GM10847 (cell line): Measurements from ENCODE around the gene CSTB.
A peak's percentile ranks its signal among the peaks of the same experiment; 100 is the strongest.

Experiments
- POLR2A ChIP-seq: IDR thresholded peaks from 2 replicates; pipeline ENCODE4 v1.6.1; 2011; ENCODE audit not compliant: insufficient read length; ENCODE audit errors: extremely low read depth

CSTB gene, protein sequence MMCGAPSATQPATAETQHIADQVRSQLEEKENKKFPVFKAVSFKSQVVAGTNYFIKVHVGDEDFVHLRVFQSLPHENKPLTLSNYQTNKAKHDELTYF

DNA sequence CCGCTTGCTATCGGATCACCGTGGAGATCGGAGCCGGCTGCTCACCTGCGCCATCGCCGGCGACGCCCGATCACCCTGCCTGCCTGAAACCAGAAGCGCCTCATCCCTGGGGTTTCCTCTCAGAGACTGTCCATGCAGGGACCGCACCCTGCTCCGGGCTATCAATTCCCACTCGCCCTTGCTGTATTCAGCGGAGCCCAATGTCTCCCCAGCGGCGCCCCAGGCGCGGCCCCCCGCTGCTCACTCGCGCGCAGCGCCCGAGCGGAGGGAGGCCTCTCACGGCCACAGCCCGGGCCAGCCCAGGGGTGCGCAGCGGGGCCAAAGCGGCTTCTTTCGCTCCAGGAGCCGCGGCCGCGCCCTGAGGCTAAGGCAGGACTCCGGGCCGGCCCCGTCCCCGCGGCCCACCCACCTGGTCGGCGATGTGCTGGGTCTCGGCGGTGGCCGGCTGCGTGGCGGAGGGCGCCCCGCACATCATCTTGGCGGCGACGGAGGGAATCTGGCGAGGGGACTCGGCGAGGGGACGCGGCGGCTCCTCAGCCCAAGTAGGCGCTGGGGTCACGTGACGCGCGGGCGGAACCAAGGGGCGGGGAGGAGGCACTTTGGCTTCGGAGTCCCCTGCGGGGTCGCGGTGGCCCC lies at the start of gene CSTB:
CSTB (minus strand) TSS at position 514 of the 636 bp plus-strand sequence; CDS start at position 475, 39 bp downstream.
- TF ChIP-seq POLR2A = peak; percentile 78

DNA sequence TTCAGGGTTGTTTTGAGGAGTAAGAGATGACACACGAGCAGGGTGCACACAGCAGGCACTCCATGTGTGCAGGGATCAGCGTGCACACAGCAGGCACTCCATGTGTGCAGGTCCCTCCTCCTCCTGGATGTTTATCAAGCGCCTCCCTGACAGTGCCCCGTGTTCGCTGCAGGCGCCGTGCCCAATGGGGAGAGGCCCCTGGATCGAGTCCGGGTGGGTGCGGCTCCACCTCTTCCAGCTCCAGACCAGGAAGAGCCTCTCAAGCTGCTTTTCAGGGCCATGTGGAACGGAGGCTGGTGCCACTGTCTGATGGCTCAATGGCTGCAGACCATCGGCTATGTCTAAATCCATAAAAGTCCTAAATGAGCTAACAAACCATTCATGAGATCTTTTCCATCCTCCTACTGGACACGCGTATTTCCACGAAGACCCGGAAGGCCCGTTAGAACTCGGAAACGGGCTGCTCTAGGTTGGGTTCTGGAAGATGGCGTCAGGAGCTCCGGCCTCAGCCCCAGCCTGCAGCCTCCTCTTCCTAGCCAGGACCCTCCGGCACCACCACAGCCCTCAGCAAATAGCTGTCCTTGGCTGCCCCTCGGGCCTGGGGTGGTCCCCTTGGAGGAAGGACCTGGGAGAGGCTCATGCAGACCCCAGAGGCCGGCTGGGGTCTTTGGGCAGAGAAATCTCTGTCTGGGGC lies 49.3 kb upstream of the CSTB start:
- no peak for TF ChIP-seq POLR2A

DNA sequence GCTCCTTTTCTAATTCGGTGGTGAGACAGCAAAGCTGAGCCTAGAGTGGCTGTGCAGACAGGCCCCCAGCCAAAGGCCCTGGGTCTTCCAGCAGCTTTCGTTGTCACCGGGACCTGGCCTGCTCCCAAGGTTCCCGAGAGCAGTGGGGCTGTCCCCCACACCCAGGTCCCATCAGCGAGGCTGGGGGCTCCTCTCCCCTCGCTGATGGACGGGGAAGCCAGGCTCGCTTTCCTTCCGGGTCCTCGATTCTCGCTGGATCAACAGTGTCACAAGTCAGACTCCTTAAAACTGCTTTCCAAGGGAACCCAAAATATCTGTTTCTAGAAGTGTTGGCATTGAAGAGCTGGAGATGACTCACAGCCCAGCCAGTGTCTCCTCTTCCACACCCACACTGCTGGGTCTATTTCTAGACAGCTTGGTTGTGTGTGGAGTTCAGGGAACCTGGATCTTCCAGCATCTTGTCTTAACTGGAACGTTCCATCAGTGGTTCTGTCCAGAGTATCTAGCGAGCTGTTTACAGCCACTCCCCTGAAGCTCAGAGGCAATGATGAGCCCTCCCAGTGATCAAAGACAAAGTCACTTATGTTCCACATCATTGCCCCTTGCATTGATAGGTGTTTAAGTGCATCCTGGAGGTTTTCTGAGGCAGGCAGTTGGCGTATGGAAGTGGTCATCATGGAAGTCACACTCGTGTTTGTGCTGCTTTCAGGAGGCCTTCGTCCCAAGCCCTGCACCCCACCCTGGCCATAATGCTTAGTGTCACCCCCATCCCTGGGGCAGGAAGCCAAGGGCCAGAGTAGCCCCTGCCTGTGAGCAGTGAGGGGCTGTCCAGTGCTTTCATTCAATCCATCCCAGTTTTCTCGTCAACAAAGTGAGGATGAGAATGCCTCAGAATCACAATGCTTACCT lies 48.5 kb upstream of the CSTB start:
- TF ChIP-seq POLR2A = no peak

DNA sequence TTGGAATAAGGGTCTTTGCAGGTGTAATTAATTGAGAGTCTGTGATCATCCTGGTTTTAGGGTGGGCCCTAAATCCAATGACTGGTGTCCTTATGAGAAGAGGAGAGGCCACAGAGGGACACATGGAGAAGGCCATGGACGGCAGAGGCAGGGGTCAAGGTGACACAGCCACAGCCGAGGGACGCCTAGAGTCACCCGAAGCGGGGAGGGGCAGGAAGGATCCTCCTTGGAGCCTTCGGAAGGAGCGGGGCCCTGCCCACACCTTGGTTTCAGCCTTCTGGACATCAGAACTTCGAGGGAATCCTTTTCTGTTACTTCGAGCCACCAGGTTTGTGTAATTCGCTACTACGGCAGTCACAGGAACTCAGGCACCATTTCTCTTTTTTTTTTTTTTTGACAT lies 44.4 kb upstream of the CSTB start:
- TF ChIP-seq POLR2A = no peak

DNA sequence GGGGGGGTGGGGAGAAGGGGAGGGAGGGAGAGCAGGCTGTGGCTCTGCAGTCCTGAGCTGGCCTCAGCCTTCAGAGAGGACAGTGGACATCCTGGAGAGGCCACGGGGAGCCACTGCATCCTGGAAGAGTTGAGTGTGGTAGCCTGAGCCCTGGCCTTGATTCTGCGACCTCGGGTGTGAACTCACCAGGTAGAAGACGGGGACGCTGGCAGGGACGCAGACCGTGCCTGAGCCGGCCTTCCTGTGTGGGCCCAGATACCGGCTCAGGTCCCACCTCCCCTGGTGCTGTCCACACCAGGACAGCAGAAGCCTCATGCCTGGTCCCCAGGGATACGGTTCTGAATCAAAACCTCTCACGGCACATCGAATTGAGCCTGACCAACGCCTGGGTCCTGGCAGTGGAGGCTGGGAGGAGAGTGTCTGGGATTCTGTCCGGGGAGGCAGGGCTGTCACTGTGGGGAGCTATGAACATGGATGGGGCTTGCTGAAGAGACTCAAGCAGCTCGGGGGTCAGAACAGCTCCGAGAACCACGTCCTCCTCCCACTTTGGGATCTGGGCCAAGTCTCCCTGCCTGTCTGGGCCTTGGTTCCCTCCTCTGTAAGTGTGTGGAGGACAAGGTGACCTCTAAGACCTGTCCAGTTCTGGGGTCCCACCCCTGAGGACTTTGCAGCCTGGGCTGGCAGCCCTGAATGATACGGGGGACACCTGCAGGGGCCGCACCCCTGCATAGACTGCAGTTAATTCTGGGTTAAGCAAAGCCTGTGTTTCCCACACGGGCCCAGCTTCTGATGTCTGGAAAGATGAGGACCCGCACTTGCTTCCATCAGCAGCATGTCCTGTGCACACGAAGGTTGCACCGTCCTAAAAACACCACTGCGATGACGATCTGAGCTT lies 43.6 kb upstream of the CSTB start:
- TF ChIP-seq POLR2A = no peak

DNA sequence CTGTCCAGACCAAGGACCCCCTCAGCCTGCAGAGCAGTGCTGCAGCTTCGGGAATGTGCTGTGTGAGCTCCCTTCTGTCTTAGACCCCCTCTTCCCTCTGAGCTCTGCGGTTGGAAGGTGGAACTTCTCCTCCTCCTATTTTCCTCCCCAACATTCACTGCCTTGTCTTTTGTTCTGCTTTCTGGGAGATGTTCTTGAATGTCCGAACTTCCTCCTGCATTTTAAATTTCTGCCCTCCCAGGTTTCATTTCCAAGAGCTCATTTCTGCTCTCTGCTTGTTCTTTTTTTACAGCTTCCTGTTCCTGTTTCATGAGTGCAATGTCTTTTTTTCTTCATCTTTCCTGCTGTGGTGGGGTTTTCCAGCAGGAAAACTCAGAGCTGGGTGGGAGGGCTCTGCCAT lies 42.6 kb upstream of the CSTB start:
- TF ChIP-seq POLR2A = no peak

DNA sequence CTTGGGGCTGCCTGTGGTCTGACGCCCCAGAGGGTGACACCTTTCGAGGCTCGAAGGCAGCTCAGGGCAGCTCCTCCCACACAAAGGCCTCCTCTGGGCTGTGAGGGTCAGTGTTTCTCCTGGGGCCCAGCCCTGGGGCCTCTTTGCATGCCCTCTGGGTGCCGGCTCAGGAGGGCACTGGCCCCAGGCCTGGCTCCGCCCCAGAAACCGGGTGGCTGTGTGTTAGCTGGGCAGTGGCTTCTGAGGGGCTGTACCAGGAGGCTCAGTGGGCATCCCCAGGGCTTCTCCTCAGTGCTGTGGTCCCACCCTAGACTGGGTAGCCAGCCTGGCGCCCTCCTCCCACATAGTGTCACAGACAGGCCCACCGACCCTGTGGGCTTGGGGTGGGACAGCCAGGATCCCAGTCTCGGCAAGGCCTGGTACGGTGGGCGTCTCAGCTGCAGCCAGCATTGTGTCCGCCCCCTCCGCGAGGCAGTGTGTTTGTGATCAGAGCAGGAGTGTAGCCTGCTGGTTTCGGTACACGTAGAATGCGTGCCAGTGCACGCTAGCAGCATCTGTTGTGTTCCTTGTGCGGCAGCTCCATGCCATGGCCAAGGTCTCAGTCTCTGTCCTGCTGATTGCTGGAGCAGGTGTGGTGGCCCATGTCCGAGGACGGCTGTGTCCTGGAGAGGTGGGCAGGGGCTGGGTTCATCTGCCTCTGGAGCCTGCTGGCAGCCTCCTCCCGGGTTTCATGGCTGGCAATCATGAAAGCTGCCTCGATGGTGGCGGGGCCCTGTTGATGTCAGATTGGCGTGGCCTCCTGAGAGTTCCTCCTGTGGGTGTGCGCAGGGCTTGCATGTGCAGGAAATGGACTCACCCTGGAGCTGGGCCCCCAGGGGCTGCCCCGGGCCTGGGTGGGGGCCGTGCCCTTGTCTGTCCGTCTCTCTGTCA lies 41.3 kb upstream of the CSTB start:
- TF ChIP-seq POLR2A = no peak

DNA sequence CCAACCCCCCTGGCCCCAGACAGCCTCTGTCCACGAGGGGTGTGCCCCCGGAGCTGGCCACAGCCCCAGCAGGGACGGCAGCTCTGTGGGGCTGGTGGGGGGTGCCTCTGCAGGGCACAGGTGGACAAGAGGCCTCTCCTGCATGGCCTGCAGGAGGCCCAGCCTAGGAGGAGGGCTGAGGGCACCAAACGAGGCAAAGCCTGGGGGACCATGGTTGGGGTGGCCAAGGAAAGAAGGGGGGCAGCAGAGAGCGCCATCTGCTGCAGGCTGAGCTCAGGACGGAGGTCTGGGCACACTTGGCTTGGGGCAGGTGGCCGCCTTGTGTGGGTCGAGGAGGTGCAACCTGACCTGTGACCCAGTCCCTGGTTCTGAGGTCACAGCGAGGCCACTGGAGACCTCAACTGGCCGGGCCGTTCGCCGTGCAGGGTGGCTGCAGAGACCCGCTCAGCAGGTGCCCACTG lies 40.5 kb upstream of the CSTB start:
- TF ChIP-seq POLR2A = no peak

DNA sequence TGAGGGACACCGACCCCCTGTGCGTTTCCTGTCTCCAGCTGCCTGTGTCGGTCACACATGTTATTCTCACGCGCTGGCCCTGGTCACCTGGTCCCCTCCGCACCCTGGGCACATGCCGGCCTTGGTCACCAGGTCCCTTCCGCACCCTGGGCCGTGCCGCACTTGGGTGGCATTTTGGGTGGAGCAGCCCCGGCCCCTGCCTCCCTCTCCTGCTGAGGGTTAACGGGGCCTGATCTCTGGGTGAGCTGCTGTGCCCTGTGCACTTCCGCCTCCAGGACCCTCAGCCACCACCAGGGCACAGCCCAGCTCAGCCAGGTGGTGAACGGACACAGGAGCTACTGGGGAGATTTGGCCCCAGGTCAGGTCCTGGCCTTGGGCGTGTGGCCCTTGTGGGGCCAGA lies 39.9 kb upstream of the CSTB start:
- no peak for TF ChIP-seq POLR2A

DNA sequence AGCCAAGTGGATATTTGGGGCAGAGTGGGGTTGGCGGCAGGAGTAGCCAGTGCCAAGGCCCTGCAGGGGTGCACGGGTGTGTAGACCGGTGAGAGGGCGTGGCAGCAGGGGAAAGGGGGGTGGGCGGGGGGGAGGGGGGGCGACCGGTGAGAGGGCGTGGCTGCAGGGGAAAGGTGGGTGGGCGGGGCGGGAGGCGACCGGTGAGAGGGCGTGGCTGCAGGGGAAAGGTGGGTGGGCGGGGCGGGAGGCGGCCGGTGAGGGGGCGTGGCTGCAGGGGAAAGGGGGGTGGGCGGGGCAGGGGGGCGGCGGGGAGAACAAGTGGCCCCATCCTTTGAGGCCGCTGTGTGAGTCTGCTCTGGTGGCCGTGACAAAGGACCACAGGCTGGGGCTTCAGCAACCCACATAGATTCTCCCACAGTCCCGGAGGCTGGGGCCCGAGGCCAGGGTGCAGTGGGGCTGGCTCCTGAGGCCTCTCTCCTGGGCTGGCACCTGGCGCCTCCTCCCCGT lies 39.1 kb upstream of the CSTB start:
- TF ChIP-seq POLR2A = no peak

DNA sequence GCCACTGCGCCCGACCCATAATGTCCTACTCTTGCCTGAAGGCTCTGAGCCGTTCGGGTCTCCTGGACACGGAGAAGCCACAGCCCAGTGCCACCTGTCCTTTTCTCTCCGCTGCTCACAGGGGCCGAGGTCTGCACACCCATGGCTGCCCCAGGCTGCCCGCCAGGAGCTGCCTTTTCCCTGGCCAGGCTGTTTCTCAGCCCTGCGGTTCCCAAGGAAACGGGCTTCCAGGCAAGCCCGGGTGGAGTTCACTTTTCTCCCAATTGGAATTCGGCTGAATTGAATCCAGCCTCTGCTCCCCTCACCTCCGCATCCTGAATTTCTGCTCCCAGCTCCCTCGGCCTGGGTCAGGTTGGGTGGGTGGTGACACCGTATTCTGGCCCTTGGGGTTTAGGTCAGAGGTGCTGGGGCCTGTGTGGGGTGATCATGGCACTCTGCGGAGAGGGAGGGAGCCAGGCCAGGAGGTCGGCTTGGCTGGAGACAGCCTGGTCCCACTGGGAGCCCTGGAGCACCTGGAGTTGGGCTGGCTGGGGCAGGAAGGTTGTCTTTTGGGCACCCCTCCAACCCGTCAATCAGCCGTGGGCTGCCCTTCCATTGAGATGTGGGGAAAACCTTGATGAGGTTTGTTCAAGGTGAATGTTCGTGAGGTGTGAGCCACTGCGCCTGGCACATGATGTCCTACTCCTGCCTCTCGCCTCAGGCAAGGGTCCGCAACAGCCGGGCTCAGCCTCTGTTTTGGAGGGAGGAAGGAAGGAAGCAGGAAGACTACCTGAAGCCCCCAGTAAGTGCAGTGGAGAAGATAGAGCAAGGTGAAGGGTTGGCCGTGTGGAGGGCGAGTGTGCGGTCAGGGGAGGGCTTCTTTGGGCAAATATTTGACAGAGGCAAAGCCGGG lies 38.4 kb upstream of the CSTB start:
- no peak for TF ChIP-seq POLR2A

DNA sequence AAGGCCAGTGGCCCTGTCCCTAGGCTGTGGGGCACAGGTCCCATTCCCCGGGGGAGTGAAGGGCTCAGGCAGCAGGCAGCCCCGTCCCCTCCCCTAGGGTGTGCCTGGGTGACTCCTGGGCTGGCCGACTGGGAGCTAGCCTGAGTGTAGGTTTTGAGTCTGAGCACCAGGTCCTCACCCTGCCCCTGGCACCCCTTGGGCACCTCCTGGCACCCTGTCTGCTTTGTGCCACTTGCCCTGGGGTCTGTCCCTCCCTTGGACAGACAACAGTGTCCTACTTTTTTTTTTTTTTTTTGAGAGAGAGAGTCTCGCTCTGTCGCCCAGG lies 37.5 kb upstream of the CSTB start:
- no peak for TF ChIP-seq POLR2A
